ENCODE measurements around the gene SEPTIN2. TPM values are rescaled to one million over a fixed set of nuclear protein-coding genes. Genes with fewer than 3 reads are reported as not detected.

Gene SEPTIN2
- total RNA-seq, result 299 and 366 TPM in 2 replicates

GRCh38 chr2:241315879-241316631, at the start of gene SEPTIN2:
TSS of gene SEPTIN2 (plus strand) at chr2:241315925. CDS start at chr2:241324233, 8,308 bp downstream.
- TF ChIP-seq, protein P1, sequence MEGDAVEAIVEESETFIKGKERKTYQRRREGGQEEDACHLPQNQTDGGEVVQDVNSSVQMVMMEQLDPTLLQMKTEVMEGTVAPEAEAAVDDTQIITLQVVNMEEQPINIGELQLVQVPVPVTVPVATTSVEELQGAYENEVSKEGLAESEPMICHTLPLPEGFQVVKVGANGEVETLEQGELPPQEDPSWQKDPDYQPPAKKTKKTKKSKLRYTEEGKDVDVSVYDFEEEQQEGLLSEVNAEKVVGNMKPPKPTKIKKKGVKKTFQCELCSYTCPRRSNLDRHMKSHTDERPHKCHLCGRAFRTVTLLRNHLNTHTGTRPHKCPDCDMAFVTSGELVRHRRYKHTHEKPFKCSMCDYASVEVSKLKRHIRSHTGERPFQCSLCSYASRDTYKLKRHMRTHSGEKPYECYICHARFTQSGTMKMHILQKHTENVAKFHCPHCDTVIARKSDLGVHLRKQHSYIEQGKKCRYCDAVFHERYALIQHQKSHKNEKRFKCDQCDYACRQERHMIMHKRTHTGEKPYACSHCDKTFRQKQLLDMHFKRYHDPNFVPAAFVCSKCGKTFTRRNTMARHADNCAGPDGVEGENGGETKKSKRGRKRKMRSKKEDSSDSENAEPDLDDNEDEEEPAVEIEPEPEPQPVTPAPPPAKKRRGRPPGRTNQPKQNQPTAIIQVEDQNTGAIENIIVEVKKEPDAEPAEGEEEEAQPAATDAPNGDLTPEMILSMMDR (conservative IDR thresholded peaks at IDR 0.05; ENCODE audit: low read depth, low read length), result no peak
- no peak for DNase-seq (ENCODE audit: low read depth)
- peak within 1 kb of the TSS; percentile 88 for H3K4me3 ChIP-seq (ENCODE audit: low read depth, low read length)

- no peak for DNase-seq (ENCODE audit: low read depth)
- TF ChIP-seq, protein P1 (conservative IDR thresholded peaks at IDR 0.05; ENCODE audit: low read depth, low read length), result peak; percentile 21
- H3K4me3 ChIP-seq (ENCODE audit: low read depth, low read length), result no peak overlapping the region
These were observed 48.3 kb upstream of the SEPTIN2 start for GRCh38 chr2:241267249-241268067.

- DNase-seq (ENCODE audit: low read depth), result no peak
- H3K4me3 ChIP-seq (ENCODE audit: low read depth, low read length), result no peak overlapping the region
- TF ChIP-seq, protein P1 (conservative IDR thresholded peaks at IDR 0.05; ENCODE audit: low read depth, low read length), result no peak
These were observed 47.4 kb upstream of the SEPTIN2 start for GRCh38 chr2:241268306-241268705.

DNA sequence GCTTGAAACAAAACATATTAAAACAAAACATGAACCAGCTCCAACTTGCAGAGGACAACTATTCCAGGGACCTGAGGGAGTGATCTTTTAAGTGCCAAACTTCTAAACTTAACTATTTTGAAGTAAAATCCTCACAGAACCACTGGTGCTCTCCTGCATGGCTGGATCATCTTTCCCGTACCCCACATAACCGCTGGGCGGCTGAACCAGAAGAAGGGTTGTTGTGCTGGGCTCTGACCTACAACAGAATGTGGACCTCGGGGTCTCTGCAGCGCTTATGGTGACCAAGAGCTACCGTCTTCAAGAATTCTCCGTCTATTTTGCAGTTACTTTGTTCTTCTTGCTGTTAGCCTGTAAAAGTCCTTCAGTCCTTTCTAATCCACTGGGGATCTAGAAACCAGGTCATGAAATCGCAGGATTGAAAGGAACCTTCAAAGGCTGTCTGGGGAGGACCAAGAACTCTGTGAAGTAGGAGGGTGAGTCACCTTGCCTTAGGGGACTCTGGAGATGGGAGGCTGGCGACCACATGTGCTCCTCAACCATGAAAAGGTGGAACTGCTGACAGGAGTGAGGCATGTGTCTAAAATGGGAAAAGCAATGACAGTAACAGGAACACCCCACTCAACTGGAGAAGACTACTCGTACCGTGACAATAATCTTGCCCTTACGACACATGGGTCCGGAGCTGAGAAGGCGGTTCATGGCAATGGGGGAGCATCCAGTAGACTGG, 46.8 kb upstream of the SEPTIN2 start:
- TF ChIP-seq, protein P1 (conservative IDR thresholded peaks at IDR 0.05; ENCODE audit: low read depth, low read length), result no peak
- no peak overlapping the region for H3K4me3 ChIP-seq (ENCODE audit: low read depth, low read length)
- DNase-seq (ENCODE audit: low read depth), result no peak

DNA sequence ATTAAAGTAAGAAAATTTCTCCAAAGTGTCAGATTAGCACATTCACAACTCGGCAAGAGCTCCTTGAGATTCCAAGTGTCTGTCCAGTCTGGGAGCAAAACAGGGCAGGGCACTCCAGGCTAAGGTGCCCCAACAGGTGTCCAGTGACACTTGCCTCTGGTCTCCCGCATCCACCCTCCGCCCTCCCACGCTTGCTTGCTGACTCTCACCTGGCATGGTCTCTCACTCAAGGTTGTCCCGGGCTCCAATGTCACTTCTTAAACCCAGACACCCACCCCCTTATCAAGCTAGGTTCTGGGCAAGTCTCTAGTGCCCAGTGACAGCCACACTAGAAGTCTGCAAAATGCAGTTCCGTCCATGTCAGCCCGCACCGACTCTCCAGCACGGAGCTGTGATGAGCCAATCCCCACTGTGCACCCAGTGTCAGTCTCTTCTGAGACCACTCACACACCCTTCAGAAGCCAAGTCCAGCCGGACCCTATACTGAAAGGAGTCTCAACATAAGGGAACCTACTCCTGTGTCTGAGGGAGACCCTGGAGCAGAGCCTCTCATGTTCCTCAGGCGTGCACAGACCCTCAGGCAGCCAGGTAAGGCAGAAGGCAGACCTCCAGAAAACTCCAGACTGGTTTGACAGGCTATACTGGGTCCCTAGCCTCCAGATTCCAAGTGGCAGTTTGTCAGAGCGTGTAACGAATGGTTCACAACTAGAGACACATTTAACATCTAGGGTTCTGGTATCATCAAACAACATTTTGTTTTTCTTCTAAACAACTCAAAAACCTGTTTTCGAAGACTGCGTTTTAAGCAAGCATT, 45.8 kb upstream of the SEPTIN2 start:
- H3K4me3 ChIP-seq (ENCODE audit: low read depth, low read length), result no peak overlapping the region
- DNase-seq (ENCODE audit: low read depth), result no peak
- TF ChIP-seq, protein P1 (conservative IDR thresholded peaks at IDR 0.05; ENCODE audit: low read depth, low read length), result no peak

GRCh38 chr2:241270531-241270930, 45.2 kb upstream of the SEPTIN2 start:
- no peak overlapping the region for H3K4me3 ChIP-seq (ENCODE audit: low read depth, low read length)

More at GRCh38 chr2:241270531-241270930, 45.2 kb upstream of the SEPTIN2 start:
- DNase-seq (ENCODE audit: low read depth), result no peak
- TF ChIP-seq, protein P1 (conservative IDR thresholded peaks at IDR 0.05; ENCODE audit: low read depth, low read length), result no peak

All from epithelial cell of proximal tubule (primary cell).